NB4 (cell line): ENCODE data around the gene CDK8.

ENCODE experiments used
- DNase-seq: peaks from one replicate; pipeline ENCODE4 v3.0.0; 2010; ENCODE audit warnings: low read depth
- H3K4me3 ChIP-seq: one replicate; pipeline ENCODE4 v1.5.1; 2011; ENCODE audit warnings: mild to moderate bottlenecking, low read depth, low read length, moderate library complexity
- CTCF ChIP-seq: IDR thresholded peaks from one replicate; pipeline ENCODE4 v1.5.1; 2012; ENCODE audit warnings: low read depth, low read length
- MAX ChIP-seq: IDR thresholded peaks from 2 replicates; pipeline ENCODE4 v1.6.1; 2011; ENCODE audit warnings: low read depth, low read length
- MYC ChIP-seq: IDR thresholded peaks from 2 replicates; pipeline ENCODE4 v1.6.1; 2011; ENCODE audit warnings: low read depth, low read length
- POLR2A ChIP-seq: IDR thresholded peaks from 2 replicates; pipeline ENCODE4 v1.6.1; 2011; ENCODE audit warnings: mild to moderate bottlenecking; ENCODE audit not compliant: insufficient read length; ENCODE audit errors: extremely low read depth

The CDK8 gene

GRCh38 chr13:26420282-26420960 is 166.5 kb downstream of the CDK8 start:
- TF ChIP-seq POLR2A (no peak), MAX (no peak), CTCF (no peak), MYC (no peak)
- H3K4me3 ChIP-seq, result no peak overlapping the region
- no peak for DNase-seq

- H3K4me3 ChIP-seq, result no peak overlapping the region
- no peak for TF ChIP-seq MYC
- TF ChIP-seq POLR2A, result no peak
- no peak for TF ChIP-seq MAX
- TF ChIP-seq CTCF, result no peak
- DNase-seq, result no peak
These were observed 168.1 kb downstream of the CDK8 start for GRCh38 chr13:26422036-26422435.

GRCh38 chr13:26423629-26424028 is 169.7 kb downstream of the CDK8 start:
- no peak for TF ChIP-seq MAX
- no peak for TF ChIP-seq POLR2A
- no peak for TF ChIP-seq CTCF
- no peak for TF ChIP-seq MYC
- DNase-seq, result no peak

GRCh38 chr13:26424181-26424580 is 170.3 kb downstream of the CDK8 start:
- H3K4me3 ChIP-seq, result no peak overlapping the region
- TF ChIP-seq POLR2A, result no peak
- DNase-seq, result no peak

More at GRCh38 chr13:26423629-26424028, 169.7 kb downstream of the CDK8 start:
- H3K4me3 ChIP-seq, result no peak overlapping the region

GRCh38 chr13:26425443-26426358 is 171.8 kb downstream of the CDK8 start:
- TF ChIP-seq MAX, result no peak
- TF ChIP-seq MYC, result no peak
- TF ChIP-seq POLR2A, result no peak
- TF ChIP-seq CTCF, result no peak
- no peak overlapping the region for H3K4me3 ChIP-seq
- no peak for DNase-seq

GRCh38 chr13:26433776-26434175 is 179.8 kb downstream of the CDK8 start:
- TF ChIP-seq MYC (no peak), POLR2A (no peak), CTCF (no peak), MAX (no peak)
- DNase-seq, result no peak
- H3K4me3 ChIP-seq, result no peak overlapping the region
